Globus pallidus (tissue), 1 donor: Measurements from ENCODE around the gene TMEM108.

Source experiments
- DNase-seq: peaks from one replicate; pipeline ENCODE4 v3.0.0-alpha.2; 2015; ENCODE audit warnings: low spot score

The TMEM108 gene

GRCh38 chr3:133360476-133360875 is 322.3 kb downstream of the TMEM108 start:
- no peak for DNase-seq

- DNase-seq, result no peak
These were observed 322.8 kb downstream of the TMEM108 start for GRCh38 chr3:133361011-133361410.

GRCh38 chr3:133361435-133361834 is 323.2 kb downstream of the TMEM108 start:
- DNase-seq, result no peak

GRCh38 chr3:133362539-133362938 is 324.3 kb downstream of the TMEM108 start:
- DNase-seq, result no peak

- DNase-seq, result no peak
These were observed 326.5 kb downstream of the TMEM108 start for GRCh38 chr3:133364704-133365103.

GRCh38 chr3:133366921-133367320 is 328.7 kb downstream of the TMEM108 start:
- no peak for DNase-seq

GRCh38 chr3:133367403-133367802 is 329.2 kb downstream of the TMEM108 start:
- no peak for DNase-seq

GRCh38 chr3:133367956-133368355 is 329.8 kb downstream of the TMEM108 start:
- DNase-seq, result no peak

GRCh38 chr3:133368371-133369067 is 330.3 kb downstream of the TMEM108 start:
- no peak for DNase-seq

GRCh38 chr3:133369068-133369440 is 330.9 kb downstream of the TMEM108 start:
- DNase-seq, result no peak

- no peak for DNase-seq
These were observed 333.0 kb downstream of the TMEM108 start for GRCh38 chr3:133371181-133371580.

GRCh38 chr3:133371676-133372075 is 333.5 kb downstream of the TMEM108 start:
- DNase-seq, result no peak

GRCh38 chr3:133374708-133375402 is 336.7 kb downstream of the TMEM108 start:
- DNase-seq, result no peak

GRCh38 chr3:133375403-133375745 is 337.2 kb downstream of the TMEM108 start:
- DNase-seq, result no peak

GRCh38 chr3:133376810-133377209 is 338.6 kb downstream of the TMEM108 start:
- DNase-seq, result no peak

GRCh38 chr3:133377396-133377795 is 339.2 kb downstream of the TMEM108 start:
- peak; percentile 46 for DNase-seq

GRCh38 chr3:133379926-133380325 is 341.7 kb downstream of the TMEM108 start:
- DNase-seq, result no peak

- no peak for DNase-seq
These were observed 342.5 kb downstream of the TMEM108 start for GRCh38 chr3:133380481-133381225.

GRCh38 chr3:133381346-133382109 is 343.3 kb downstream of the TMEM108 start:
- no peak for DNase-seq

GRCh38 chr3:133383175-133383574 is 345.0 kb downstream of the TMEM108 start:
- no peak for DNase-seq

GRCh38 chr3:133383741-133384140 is 345.6 kb downstream of the TMEM108 start:
- no peak for DNase-seq

GRCh38 chr3:133384331-133385027 is 346.3 kb downstream of the TMEM108 start:
- DNase-seq, result peak; percentile 53
